DMS53 treated with DMSO at 0.1 percent for 48 hours (cell line): ENCODE results near the gene SYT1.

ENCODE experiments used
- DNase-seq: peaks from one replicate; lab custom pipeline; 2025; ENCODE audit not compliant: unreplicated experiment; lab: John Stamatoyannopoulos, UW

Gene SYT1

GRCh38 chr12:79274501-79275064, 410.0 kb downstream of the SYT1 start:
- no peak for DNase-seq

GRCh38 chr12:79275631-79276030, 411.1 kb downstream of the SYT1 start:
- no peak for DNase-seq

- DNase-seq, result no peak
Observed at GRCh38 chr12:79283364-79283763, 418.8 kb downstream of the SYT1 start.

GRCh38 chr12:79288911-79289310, 424.3 kb downstream of the SYT1 start:
- no peak for DNase-seq

- DNase-seq, result no peak
Observed at GRCh38 chr12:79291711-79292110, 427.1 kb downstream of the SYT1 start.

GRCh38 chr12:79294590-79294989, 430.0 kb downstream of the SYT1 start:
- DNase-seq, result peak; percentile 72

GRCh38 chr12:79295572-79295971, 431.0 kb downstream of the SYT1 start:
- no peak for DNase-seq

- DNase-seq, result no peak
Observed at GRCh38 chr12:79296133-79296532, 431.6 kb downstream of the SYT1 start.

GRCh38 chr12:79296871-79297270, 432.3 kb downstream of the SYT1 start:
- no peak for DNase-seq

GRCh38 chr12:79298506-79298905, 433.9 kb downstream of the SYT1 start:
- DNase-seq, result peak; percentile 42

GRCh38 chr12:79299447-79300198, 435.0 kb downstream of the SYT1 start:
- DNase-seq, result no peak

- DNase-seq, result no peak
Observed at GRCh38 chr12:79300199-79300568, 435.6 kb downstream of the SYT1 start.

- DNase-seq, result no peak
Observed at GRCh38 chr12:79301181-79301580, 436.6 kb downstream of the SYT1 start.

GRCh38 chr12:79302162-79302814, 437.7 kb downstream of the SYT1 start:
- no peak for DNase-seq

- DNase-seq, result no peak
Observed at GRCh38 chr12:79307340-79307739, 442.8 kb downstream of the SYT1 start.

GRCh38 chr12:79309039-79309438, 444.5 kb downstream of the SYT1 start:
- no peak for DNase-seq

GRCh38 chr12:79317179-79317847, 452.7 kb downstream of the SYT1 start:
- DNase-seq, result no peak

- no peak for DNase-seq
Observed at GRCh38 chr12:79322905-79323304, 458.3 kb downstream of the SYT1 start.

- no peak for DNase-seq
Observed at GRCh38 chr12:79324571-79324970, 460.0 kb downstream of the SYT1 start.

- DNase-seq, result no peak
Observed at GRCh38 chr12:79326222-79326621, 461.6 kb downstream of the SYT1 start.

- DNase-seq, result no peak
Observed at GRCh38 chr12:79326663-79327062, 462.1 kb downstream of the SYT1 start.

- no peak for DNase-seq
Observed at GRCh38 chr12:79327465-79327864, 462.9 kb downstream of the SYT1 start.
